ENCODE data around the gene MYOM1.
"Not testable (repeated sequence)": the region's sequence is repeated elsewhere in the genome, so short reads cannot be mapped to it uniquely, and the experiment has no call there.

MYOM1 gene

GRCh38 chr18:3218819-3219218 lies 949 bp downstream of the MYOM1 start:
- no peak for DNase-seq (ENCODE audit: low read depth)

DNA sequence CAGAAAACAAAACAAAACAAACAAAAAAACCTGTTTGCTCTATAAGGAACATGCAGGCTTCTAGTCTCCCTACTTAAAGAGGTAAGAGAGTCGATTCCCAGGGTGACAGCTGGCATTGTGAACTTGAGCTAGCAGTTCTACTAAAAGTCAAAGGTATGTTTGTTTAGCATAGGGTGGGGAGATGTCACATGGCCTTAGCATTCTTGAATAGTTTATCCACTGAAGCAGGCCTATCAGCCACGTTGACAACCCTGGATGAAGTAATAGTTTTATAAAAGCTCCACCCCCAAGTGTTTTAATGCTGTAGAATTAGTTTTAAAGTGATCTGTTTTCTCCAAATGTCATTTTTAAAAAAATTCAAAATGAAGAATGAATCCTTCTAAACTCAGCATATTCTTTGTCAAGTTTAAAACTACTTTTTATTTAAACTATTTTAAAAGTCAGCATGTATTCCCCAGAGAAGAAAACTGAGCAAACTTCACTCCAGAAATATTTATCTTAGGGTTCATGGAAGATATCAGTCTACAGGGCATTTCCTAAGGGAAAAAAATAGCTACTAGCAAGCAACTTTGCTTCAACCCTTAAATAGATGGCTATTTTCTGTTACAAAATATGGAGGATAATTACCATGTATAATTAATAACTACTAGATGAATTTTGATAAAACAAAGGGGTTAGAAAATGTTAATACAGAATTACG lies 1.7 kb downstream of the MYOM1 start:
- no peak for DNase-seq (ENCODE audit: low read depth)

GRCh38 chr18:3216987-3217386 lies 2.8 kb downstream of the MYOM1 start:
- DNase-seq (ENCODE audit: low read depth), result no peak

DNA sequence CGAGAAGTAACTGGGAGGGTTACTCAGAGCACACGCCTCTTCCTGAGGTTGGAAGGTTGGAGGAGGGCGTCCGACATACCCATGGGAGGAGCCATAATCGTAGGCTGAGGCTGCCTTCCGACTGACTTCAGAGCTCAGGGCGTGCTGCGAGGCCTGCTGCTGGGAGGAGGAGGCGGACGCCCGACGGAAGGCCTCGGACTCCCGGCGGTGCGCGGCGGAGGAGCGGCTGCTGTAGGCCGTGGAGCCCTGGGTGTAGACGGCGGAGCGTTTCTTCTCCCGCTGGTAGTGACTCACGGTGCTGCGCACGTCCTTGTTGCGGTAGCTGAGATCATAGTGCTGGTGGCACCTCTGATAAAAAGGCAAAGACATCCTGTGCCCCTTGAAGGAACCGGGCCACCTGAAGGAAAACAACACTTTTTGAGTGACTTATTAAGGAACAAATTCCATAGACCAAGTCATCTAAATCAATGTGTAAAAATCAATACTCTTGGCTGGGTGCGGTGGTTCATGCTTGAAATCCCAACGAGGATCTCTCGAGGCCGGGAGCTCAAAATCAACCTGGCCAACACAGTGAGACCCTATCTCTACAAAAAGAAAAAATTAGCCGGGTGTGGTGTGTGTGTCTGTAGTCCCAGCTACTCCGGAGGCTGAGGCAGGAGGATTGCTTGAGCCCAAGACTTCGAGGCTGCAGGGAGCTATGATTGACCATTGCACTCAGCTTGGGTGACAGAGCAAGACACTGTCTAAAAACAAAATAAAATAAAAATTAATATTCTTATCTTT lies 4.7 kb downstream of the MYOM1 start:
- DNase-seq (ENCODE audit: low read depth), result no peak

DNA sequence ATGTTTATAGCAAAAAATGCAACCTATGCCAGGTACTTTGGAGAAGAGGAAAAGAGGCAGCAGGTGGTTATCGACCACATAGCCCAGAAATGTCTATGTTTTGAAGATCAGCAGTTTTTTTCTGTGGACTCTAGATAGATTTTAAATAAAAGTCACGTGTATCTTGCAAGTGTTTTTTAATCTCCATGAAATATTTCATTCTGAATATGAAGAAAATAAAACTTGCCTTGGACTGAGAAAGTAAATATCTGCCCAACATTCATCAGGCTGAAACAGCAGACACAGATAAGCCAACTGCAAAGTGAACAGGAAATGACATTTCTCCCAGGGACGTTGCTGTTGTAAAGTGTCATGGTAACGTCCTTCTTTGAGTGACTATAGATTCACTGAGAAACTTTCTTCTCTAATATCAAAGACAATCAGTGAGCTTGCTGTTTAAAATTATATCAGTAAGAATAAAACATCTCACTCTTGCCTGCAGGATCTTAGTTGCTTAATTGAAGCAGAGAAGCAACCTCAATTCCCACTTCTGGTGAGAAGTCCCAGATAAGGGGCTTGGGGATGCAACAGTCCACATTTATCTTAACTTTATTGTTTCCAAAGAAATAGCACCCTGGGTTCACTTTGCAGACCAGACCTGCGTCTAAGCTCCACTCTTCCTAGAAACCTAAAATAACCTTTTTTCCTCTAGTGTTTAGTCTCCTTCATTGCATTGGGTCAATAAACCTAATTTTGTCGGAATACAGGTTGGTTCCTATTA lies 6.3 kb downstream of the MYOM1 start:
- no peak for DNase-seq (ENCODE audit: low read depth)

GRCh38 chr18:3212657-3213056 lies 7.1 kb downstream of the MYOM1 start:
- DNase-seq (ENCODE audit: low read depth), result no peak

DNA sequence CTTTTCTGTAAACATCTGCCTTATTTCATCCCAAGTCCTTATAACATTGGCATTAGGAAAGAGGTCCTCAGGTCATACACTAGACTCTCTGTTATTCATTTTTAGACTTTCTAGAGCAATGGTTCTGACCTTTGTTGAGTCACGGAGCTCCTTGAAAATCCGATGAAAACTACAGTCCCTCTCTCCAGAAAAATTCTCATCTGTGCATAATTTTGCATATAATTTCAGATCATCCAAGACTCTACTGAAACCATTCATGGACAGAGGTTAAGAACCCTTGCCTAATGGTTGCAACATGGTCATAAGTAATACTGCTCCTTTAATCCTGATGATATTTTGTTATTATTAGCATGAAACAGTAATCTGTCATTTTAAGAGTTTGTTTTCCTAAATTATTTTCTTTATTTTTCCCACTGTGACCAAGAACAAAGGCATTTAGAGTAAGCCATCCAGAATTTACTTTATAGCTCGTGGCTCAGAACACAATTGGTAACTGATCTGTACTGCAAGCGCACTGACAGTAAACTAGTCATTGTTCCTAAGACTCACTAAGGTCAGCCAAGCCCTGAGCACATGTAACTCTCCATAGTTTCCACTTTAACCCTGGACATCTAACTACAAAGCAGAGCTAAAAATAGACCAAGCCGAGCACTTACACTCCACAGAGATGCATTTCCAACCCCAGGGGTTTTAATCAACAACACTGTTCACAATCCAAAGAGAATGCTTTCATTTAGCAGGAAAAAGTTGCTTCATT lies 8.4 kb downstream of the MYOM1 start:
- no peak for DNase-seq (ENCODE audit: low read depth)

DNA sequence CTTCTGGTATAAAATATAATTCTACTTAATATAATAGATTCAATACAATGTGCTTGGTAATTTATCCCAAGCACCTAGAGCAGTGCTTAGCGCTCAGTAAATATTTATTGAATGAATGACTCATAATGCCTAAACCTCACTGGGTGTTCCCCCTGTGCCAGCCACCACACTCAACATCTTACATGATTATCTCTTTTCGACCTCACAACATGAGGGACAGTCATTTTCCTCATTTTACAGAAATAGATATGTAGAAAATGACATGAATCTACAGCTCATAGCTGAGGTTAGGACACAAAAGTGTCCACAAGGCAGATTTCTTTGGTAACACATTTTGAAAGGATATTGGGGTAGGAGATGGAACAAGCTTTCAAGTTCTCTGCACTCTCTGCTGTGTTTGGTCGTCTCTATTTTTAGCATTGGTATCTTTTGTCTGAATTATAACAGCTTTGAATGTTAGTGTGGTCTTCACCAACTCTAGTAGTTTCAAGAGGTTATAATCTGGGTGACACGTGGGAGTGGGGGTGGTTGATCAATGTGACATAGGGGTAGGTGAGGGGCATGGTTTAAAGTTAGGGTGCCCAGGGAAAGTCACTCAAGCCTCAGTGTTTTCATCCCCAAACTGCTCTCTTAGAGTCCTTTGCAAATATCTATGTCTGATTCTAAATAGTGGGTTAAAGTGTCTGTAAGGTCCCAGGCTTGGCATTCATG lies 9.8 kb downstream of the MYOM1 start:
- no peak for DNase-seq (ENCODE audit: low read depth)

GRCh38 chr18:3207565-3207964 lies 12.2 kb downstream of the MYOM1 start:
- DNase-seq (ENCODE audit: low read depth), result no peak

DNA sequence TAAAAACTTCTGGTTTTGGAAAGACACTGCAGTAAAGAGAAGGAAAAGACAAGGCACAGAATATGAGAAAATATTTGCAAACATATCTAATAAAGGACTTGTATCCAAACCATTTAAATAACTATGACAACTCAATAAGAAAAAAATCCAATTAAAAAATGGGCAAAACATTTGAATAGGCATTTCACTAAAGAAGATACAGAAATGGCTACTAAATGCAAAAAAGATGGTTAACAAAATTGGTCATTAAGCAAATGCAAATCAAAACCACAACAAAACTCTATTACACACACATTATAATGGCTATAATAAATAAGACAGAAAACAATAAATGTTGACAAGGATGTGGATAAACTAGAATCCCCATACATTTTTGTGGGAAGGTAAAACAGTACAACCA lies 14.5 kb downstream of the MYOM1 start:
- no peak for DNase-seq (ENCODE audit: low read depth)

DNA sequence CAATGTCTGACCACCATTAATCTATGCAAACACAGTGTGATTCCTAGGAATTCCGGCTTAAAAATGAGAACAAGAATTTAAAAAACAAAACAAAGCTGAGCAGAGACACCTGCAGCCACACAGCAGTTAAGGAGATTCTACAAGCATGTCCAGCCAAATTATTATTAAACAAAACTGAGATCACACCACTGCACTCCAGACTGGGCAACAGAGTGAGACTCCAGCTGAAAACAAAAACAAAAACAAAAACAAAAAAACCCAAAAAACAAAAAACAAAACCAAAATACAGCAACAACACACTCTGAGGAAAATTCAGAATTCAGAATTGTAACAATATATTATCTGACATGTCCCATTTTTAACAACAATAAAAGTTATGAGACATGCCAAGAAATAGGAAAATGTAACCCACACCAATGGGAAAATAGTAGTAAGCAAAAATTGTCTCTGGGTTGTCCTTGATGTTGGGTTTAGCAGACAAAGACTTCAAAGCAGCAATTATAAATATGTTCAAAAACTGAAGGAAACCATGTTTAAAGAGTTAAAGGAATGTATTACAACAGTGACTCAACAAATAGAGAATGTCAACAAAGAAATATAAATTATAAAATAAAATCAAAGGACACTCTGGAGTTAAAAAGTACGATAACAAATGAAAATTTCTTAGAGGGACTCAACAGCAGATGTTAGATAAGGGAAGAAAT lies 19.7 kb downstream of the MYOM1 start:
- no peak for DNase-seq (ENCODE audit: low read depth)

DNA sequence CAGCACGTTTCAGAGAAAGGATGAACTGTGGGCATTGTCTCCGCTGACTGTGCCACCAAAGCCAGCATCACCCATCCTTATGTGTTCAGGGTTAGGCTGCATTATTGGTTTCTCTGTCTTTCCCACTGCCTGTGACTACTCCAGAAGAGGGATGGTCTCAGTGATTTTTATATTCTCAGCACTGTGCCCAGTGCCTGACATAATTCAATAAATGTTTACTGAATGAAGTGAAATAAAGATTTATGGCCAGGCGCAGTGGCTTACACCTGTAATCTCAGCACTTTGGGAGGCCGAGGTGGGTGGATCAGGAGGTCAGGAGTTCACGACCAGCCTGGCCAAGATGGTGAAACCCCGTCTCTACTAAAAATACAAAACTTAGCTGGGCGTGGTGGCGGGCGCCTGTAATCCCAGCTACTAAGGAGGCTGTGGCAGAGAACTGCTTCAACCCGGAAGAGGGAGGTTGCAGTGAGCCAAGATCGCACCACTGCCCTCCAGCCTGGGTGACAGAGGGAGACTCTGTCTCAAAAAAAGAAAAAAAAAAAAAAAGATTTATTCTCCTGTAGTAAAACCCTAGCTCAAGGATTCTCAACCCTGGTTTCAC lies 21.4 kb downstream of the MYOM1 start:
- DNase-seq (ENCODE audit: low read depth), result not testable (repeated sequence)

DNA sequence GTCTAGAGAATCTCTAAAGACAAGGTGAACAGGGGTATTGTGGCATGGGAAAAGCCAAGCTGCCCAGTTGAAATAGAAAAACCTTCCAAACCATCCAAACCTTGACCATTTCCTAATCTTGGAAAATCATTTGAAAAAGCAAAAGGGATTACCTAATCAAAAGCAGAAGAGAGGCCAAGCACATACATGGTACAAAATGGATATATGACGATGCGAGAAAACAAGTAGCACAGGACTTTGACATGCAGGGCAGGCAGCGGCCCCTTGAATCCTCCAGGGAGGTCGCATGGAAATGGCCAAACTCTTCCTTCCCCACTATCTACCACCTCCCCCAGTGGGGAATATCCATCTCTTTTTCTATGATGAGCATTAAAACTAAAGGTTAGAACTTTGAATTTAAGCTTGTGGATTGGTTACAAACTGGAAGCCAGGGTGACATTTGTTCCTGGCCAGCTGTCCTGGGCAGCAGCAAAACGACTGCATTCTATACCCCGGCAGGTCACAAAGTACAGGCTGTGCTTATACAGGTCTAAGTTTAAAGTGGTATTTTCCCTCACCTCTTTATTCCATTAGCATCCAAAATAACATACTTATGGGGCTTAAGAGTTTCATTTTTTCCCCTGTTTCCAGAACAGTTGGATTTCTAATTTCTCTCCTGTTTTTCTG lies 24.7 kb downstream of the MYOM1 start:
- no peak for DNase-seq (ENCODE audit: low read depth)

DNA sequence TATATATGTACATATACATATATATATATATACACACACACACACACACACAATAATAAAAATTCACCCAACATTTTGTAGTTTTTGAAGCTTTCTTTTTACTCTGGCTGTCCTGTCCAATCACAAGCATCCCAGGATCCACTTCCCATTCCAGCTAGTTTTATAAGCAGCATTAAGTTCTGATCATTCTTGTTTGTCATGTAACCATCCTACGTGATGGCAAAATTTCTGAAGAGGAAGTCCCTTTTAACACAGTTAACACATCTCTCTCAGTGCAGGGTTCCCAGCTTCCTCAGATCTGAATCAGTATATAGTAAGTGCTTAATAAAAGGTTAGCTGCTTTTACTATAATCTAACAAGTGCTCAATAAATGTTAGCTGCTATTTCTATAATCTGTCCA lies 26.4 kb downstream of the MYOM1 start:
- no peak for DNase-seq (ENCODE audit: low read depth)

DNA sequence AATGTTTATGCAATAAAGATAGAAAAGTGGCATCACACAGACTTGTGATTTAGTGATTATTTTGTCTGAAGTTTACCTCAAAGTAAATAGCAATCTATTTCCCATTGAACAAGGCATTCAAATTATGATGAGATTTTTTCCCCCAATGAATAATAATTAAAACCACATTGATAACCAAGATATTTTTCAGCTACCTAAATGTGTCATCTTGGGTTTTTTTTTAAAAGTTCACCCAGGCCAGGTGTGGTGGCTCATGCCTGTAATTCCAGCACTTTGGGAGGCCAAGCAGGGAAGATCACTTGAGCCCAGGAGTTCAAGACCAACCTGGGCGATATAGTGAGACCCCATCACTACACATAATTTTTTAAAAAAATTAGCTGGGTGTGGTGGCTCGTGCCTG lies 27.0 kb downstream of the MYOM1 start:
- DNase-seq (ENCODE audit: low read depth), result no peak

- DNase-seq (ENCODE audit: low read depth), result no peak
These were observed 27.5 kb downstream of the MYOM1 start for GRCh38 chr18:3192286-3192685.

DNA sequence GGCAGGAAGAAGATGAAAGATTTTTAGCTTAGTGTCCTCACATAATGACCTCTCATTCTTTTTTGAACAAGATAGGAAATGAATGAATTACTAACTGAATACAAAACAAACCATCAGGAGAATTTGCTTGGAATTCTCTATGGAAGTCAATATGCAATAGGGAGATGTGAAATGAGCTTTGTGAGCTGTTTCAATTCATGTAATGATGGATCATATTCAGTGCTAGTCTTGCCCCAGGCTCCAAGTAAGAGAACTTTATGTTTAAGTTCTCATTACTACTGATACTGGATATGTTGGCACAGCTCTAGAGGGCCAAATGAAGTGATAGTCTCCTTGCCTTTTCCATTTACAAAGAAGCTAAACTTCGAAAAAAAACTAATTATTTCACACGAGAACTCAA lies 29.2 kb downstream of the MYOM1 start:
- no peak for DNase-seq (ENCODE audit: low read depth)

- DNase-seq (ENCODE audit: low read depth), result no peak
These were observed 29.9 kb downstream of the MYOM1 start for GRCh38 chr18:3189884-3190283.

- DNase-seq (ENCODE audit: low read depth), result no peak
These were observed 32.8 kb downstream of the MYOM1 start for GRCh38 chr18:3186678-3187658.

Data from activated T-helper 1 cell treated with Interleukin-2 at 50 U/mL for 16 hours (primary cell).